Measurements from ENCODE around the gene FBXW5. TPM values are rescaled to one million over a fixed set of nuclear protein-coding genes. Genes with fewer than 3 reads are reported as not detected.

Gene FBXW5
- total RNA-seq, 2 donors from 2014 or later = 84.3 to 88.4 TPM

GRCh38 chr9:136972335-136972734 is 27.8 kb upstream of the FBXW5 start:
- DNase-seq (no peak), ATAC-seq (no peak)
- no peak overlapping the region for H3K27ac Mint-ChIP-seq
- H3K4me3 Mint-ChIP-seq = no peak overlapping the region
- no peaks in the 10 kb centered on the region for H3K36me3 Mint-ChIP-seq (ENCODE audit: low read depth)
- H3K27me3 Mint-ChIP-seq = no peaks in the 10 kb centered on the region
- H3K9me3 ChIP-seq (ENCODE audit: control insufficient read depth, low read length, poor library complexity, severe bottlenecking) = no peaks in the 10 kb centered on the region
- peaks cover 20% of the 10 kb centered on the region for H3K4me1 Mint-ChIP-seq

- Mint-ChIP-seq H3K4me3 (no peak overlapping the region), H3K27ac (no peak overlapping the region), H3K4me1 (peaks cover 22% of the 10 kb centered on the region), H3K36me3 (ENCODE audit: low read depth) (no peaks in the 10 kb centered on the region), H3K27me3 (no peaks in the 10 kb centered on the region)
- no peak for ATAC-seq
- no peak for DNase-seq
- no peaks in the 10 kb centered on the region for H3K9me3 ChIP-seq (ENCODE audit: control insufficient read depth, low read length, poor library complexity, severe bottlenecking)
These were observed 27.2 kb upstream of the FBXW5 start for GRCh38 chr9:136971746-136972145.

GRCh38 chr9:136970361-136970760 is 25.8 kb upstream of the FBXW5 start:
- no peak overlapping the region for H3K4me3 Mint-ChIP-seq
- no peak for ATAC-seq
- no peaks in the 10 kb centered on the region for H3K9me3 ChIP-seq (ENCODE audit: control insufficient read depth, low read length, poor library complexity, severe bottlenecking)
- no peak overlapping the region for H3K27ac Mint-ChIP-seq
- no peak for DNase-seq
- H3K4me1 Mint-ChIP-seq = peaks cover 26% of the 10 kb centered on the region
- no peaks in the 10 kb centered on the region for H3K36me3 Mint-ChIP-seq (ENCODE audit: low read depth)
- no peaks in the 10 kb centered on the region for H3K27me3 Mint-ChIP-seq

GRCh38 chr9:136969774-136970173 is 25.2 kb upstream of the FBXW5 start:
- DNase-seq = no peak
- Mint-ChIP-seq H3K27me3 (no peaks in the 10 kb centered on the region), H3K4me3 (no peak overlapping the region), H3K27ac (no peak overlapping the region), H3K36me3 (ENCODE audit: low read depth) (no peaks in the 10 kb centered on the region), H3K4me1 (peaks cover 21% of the 10 kb centered on the region)
- H3K9me3 ChIP-seq (ENCODE audit: control insufficient read depth, low read length, poor library complexity, severe bottlenecking) = no peaks in the 10 kb centered on the region
- no peak for ATAC-seq

- Mint-ChIP-seq H3K4me1 (peaks cover 23% of the 10 kb centered on the region), H3K36me3 (ENCODE audit: low read depth) (no peaks in the 10 kb centered on the region), H3K27me3 (no peaks in the 10 kb centered on the region), H3K4me3 (no peak overlapping the region), H3K27ac (no peak overlapping the region)
- ATAC-seq (no peak), DNase-seq (no peak)
- H3K9me3 ChIP-seq (ENCODE audit: control insufficient read depth, low read length, poor library complexity, severe bottlenecking) = no peaks in the 10 kb centered on the region
These were observed 24.6 kb upstream of the FBXW5 start for GRCh38 chr9:136969150-136969549.

- no peak for ATAC-seq
- H3K27ac Mint-ChIP-seq = no peak overlapping the region
- H3K27me3 Mint-ChIP-seq = no peaks in the 10 kb centered on the region
These were observed 24.0 kb upstream of the FBXW5 start for GRCh38 chr9:136968333-136969127.

DNA sequence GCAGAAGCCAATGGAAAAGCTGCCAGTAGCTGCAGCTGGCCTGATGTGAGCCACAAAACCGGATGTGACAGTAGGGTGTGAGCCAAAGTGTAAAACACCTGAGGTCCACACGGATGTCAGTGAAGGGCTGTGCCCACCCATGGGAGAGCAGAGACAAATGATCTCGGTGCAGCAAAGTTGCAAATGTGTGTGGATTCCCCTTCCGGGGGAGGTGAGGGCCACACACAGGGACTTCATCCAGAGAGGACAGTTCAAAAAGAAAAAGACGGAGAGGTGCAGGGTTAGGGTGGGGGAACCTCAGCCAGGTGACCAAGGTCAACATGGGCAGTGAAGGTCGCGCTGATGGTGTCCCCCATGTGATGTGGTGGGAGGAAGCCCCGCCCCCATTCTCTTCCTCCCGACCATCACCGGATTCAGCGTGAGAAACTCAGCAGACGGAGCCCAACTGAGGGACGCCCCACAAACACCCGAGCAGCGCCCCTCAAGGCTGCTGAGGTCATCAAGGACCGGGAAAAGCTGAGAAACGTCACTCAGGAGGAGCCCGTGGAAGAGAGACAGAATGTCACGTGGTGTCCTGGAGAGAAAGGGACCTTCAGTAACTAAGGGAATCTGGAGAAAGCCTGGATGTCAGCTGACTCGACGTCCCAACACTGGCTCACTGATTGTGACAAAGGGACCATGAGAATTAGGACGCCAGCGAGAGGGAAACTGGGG is 21.4 kb upstream of the FBXW5 start:
- peak overlapping the region; percentile 93 for H3K27ac Mint-ChIP-seq
- no peaks in the 10 kb centered on the region for H3K27me3 Mint-ChIP-seq
- no peak for DNase-seq
- peak overlapping the region; percentile 86 for H3K4me3 Mint-ChIP-seq
- H3K36me3 Mint-ChIP-seq (ENCODE audit: low read depth) = no peaks in the 10 kb centered on the region
- peak; percentile 57 for ATAC-seq
- no peaks in the 10 kb centered on the region for H3K9me3 ChIP-seq (ENCODE audit: control insufficient read depth, low read length, poor library complexity, severe bottlenecking)
- peaks cover 28% of the 10 kb centered on the region for H3K4me1 Mint-ChIP-seq

More at GRCh38 chr9:136968333-136969127, 24.0 kb upstream of the FBXW5 start:
- no peaks in the 10 kb centered on the region for H3K9me3 ChIP-seq (ENCODE audit: control insufficient read depth, low read length, poor library complexity, severe bottlenecking)
- no peak for DNase-seq
- H3K4me1 Mint-ChIP-seq = peaks cover 20% of the 10 kb centered on the region
- H3K36me3 Mint-ChIP-seq (ENCODE audit: low read depth) = no peaks in the 10 kb centered on the region
- H3K4me3 Mint-ChIP-seq = no peak overlapping the region

DNA sequence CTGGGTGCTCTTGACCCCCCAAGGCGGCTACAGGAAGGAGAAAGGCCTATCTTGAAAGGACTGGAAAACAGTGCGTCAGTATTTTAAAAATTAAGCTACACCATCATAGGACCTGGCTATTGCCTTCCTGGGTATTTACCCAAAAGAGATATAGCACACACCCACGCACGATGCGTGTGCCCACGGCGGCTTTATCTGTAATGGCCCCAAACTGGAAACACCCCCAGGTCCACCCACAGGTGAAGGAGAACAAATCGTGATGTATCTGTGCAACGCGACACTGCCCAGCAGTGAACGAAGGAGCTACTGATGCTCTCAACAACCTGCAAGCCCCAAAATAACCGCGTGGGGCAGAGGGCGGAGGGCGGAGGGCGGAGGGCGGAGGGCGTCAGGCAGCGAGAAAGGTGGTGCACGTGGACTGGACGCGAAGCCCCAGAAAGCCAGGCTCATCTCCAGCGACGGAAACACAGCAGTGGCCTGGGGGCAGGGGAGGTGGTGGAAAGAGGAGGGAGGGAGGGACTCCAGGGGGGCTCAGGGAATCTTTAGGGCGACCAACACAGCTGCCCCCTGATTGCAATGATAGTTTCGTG is 20.4 kb upstream of the FBXW5 start:
- Mint-ChIP-seq H3K36me3 (ENCODE audit: low read depth) (no peaks in the 10 kb centered on the region), H3K4me3 (peak overlapping the region; percentile 73), H3K27ac (no peak overlapping the region), H3K4me1 (peaks cover 36% of the 10 kb centered on the region), H3K27me3 (no peaks in the 10 kb centered on the region)
- H3K9me3 ChIP-seq (ENCODE audit: control insufficient read depth, low read length, poor library complexity, severe bottlenecking) = no peaks in the 10 kb centered on the region
- no peak for DNase-seq
- no peak for ATAC-seq

GRCh38 chr9:136964171-136964689 is 19.7 kb upstream of the FBXW5 start:
- Mint-ChIP-seq H3K4me3 (peak overlapping the region; percentile 73), H3K27me3 (no peaks in the 10 kb centered on the region), H3K36me3 (ENCODE audit: low read depth) (no peaks in the 10 kb centered on the region), H3K4me1 (peaks cover 37% of the 10 kb centered on the region), H3K27ac (no peak overlapping the region)
- DNase-seq = no peak
- H3K9me3 ChIP-seq (ENCODE audit: control insufficient read depth, low read length, poor library complexity, severe bottlenecking) = no peaks in the 10 kb centered on the region
- no peak for ATAC-seq

DNA sequence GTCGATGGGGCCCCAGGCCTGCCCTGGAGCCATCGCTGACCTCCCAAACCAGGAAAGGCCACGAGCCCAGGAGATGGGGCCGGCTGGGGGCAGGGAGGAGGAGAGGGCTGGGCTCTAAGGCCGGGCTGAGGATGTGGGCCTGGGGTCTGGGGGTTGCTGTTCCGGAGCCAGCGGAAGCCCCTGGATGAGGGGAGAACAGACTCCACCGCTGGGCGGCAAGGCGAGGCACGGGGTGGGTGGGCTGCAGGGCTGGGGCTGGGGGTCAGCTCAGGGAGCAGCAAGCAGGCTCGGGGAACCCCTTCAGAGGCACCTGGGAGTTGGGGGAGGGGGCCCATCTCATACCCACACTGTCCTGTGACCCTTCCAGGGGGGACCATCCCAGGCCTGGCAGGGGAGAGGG is 19.2 kb upstream of the FBXW5 start:
- Mint-ChIP-seq H3K27ac (no peak overlapping the region), H3K4me1 (peaks cover 42% of the 10 kb centered on the region), H3K36me3 (ENCODE audit: low read depth) (no peaks in the 10 kb centered on the region), H3K27me3 (no peaks in the 10 kb centered on the region), H3K4me3 (no peak overlapping the region)
- ATAC-seq (no peak), DNase-seq (no peak)
- no peaks in the 10 kb centered on the region for H3K9me3 ChIP-seq (ENCODE audit: control insufficient read depth, low read length, poor library complexity, severe bottlenecking)

DNA sequence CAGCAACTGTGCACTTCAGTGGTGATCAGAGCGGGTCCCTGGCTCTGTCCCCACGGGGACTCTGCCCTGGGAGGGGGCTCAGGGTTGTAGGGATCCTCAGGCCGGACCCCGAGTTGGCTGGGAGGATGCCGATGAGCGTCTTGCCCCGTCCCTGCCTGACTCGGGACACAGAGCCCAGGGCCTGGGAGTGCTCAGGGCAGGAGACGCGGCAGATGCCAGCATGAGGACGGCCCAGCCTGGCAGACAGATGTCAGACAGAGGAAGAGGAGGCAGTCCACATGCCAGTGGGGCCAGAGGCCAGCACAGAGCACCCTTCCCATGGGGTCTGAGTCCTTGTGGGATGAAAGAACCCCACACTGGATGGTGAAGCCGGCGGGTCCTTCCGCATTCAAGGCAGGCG is 18.8 kb upstream of the FBXW5 start:
- Mint-ChIP-seq H3K4me3 (peak overlapping the region; percentile 19), H3K27me3 (no peaks in the 10 kb centered on the region), H3K36me3 (ENCODE audit: low read depth) (no peaks in the 10 kb centered on the region), H3K27ac (peak overlapping the region; percentile 45), H3K4me1 (peaks cover 46% of the 10 kb centered on the region)
- ATAC-seq (no peak), DNase-seq (no peak)
- no peaks in the 10 kb centered on the region for H3K9me3 ChIP-seq (ENCODE audit: control insufficient read depth, low read length, poor library complexity, severe bottlenecking)

DNA sequence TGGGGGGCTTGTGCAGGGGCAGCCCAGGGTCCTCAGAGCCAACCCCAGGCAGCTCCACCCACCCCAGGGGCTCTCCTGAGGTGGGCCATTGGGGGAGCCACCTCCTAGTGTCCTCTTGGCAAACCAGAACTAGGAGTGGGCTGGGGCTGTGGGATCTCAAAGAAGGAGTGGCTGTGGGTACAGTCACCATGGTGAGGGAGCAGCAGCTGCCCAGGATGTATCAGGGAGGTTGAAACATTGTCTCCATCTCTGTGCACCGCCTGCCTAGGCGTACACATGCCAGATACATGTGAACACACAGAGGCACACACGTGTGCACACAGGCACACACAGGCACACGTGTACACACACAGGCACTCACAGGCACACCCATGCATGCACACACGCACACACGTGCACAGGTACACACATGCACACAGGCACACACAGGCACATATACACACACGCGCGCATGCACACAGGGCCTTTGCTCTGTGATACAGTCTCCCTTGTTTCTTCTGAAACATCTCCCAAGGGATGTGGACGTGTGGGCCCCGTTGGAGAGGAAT is 18.2 kb upstream of the FBXW5 start:
- no peak for ATAC-seq
- Mint-ChIP-seq H3K27ac (peak overlapping the region; percentile 45), H3K36me3 (ENCODE audit: low read depth) (no peaks in the 10 kb centered on the region), H3K27me3 (no peaks in the 10 kb centered on the region), H3K4me3 (peak overlapping the region; percentile 61), H3K4me1 (peaks cover 48% of the 10 kb centered on the region)
- no peaks in the 10 kb centered on the region for H3K9me3 ChIP-seq (ENCODE audit: control insufficient read depth, low read length, poor library complexity, severe bottlenecking)
- no peak for DNase-seq

DNA sequence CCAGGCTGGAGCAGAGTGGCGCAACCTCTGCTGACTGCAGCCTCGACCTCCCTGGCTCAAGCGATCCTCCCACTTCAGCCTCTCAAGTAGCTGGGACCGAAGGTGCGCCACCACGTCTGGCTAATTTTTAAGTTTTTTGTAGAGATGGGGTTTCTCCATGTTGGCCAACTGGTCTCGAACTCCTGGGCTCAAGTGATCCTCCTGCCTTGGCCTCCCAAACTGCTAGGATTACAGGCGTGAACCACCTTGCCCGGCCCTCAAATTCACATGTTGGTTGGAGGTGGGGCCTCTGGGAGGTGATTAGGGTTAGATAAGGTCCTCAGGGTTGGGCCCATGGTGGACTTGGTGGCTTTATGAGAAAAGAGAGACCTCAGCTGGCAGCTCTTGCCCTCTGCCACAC is 17.6 kb upstream of the FBXW5 start:
- Mint-ChIP-seq H3K27ac (no peak overlapping the region), H3K27me3 (no peaks in the 10 kb centered on the region), H3K4me1 (peaks cover 46% of the 10 kb centered on the region), H3K4me3 (no peak overlapping the region), H3K36me3 (ENCODE audit: low read depth) (no peaks in the 10 kb centered on the region)
- no peak for DNase-seq
- ATAC-seq = no peak
- no peaks in the 10 kb centered on the region for H3K9me3 ChIP-seq (ENCODE audit: control insufficient read depth, low read length, poor library complexity, severe bottlenecking)

All from T-helper 17 cell (primary cell).